Stimulated activated CD8-positive, alpha-beta memory T cell treated with anti-CD3 and anti-CD28 coated beads, Interleukin-15, amount 100 ng/mL, for 1 hour (primary cell): ENCODE measurements around the gene FOXC1.

Experiments used
- DNase-seq: peaks from one replicate; pipeline ENCODE4 v3.0.0-alpha.2; 2020; ENCODE audit warnings: low read depth

FOXC1 gene

GRCh38 chr6:1623769-1624057 lies 14.0 kb downstream of the FOXC1 start:
- no peak for DNase-seq

- no peak for DNase-seq
Observed at GRCh38 chr6:1624058-1624850, 14.5 kb downstream of the FOXC1 start.

GRCh38 chr6:1624851-1625781 lies 15.4 kb downstream of the FOXC1 start:
- DNase-seq: no peak

- no peak for DNase-seq
Observed at GRCh38 chr6:1625794-1626435, 16.2 kb downstream of the FOXC1 start.

- no peak for DNase-seq
Observed at GRCh38 chr6:1626481-1626880, 16.8 kb downstream of the FOXC1 start.

GRCh38 chr6:1627827-1628560 lies 18.3 kb downstream of the FOXC1 start:
- no peak for DNase-seq

GRCh38 chr6:1629316-1629715 lies 19.6 kb downstream of the FOXC1 start:
- no peak for DNase-seq

- no peak for DNase-seq
Observed at GRCh38 chr6:1630212-1630770, 20.6 kb downstream of the FOXC1 start.

- DNase-seq: no peak
Observed at GRCh38 chr6:1630771-1631217, 21.1 kb downstream of the FOXC1 start.

- no peak for DNase-seq
Observed at GRCh38 chr6:1631251-1631650, 21.5 kb downstream of the FOXC1 start.

- no peak for DNase-seq
Observed at GRCh38 chr6:1633366-1634021, 23.8 kb downstream of the FOXC1 start.

- DNase-seq: no peak
Observed at GRCh38 chr6:1634081-1634480, 24.4 kb downstream of the FOXC1 start.

- no peak for DNase-seq
Observed at GRCh38 chr6:1635305-1636010, 25.7 kb downstream of the FOXC1 start.

- DNase-seq: no peak
Observed at GRCh38 chr6:1636272-1636825, 26.6 kb downstream of the FOXC1 start.

GRCh38 chr6:1636971-1637871 lies 27.5 kb downstream of the FOXC1 start:
- no peak for DNase-seq

- no peak for DNase-seq
Observed at GRCh38 chr6:1639430-1639829, 29.7 kb downstream of the FOXC1 start.

GRCh38 chr6:1640476-1640875 lies 30.8 kb downstream of the FOXC1 start:
- no peak for DNase-seq

GRCh38 chr6:1641343-1641885 lies 31.7 kb downstream of the FOXC1 start:
- no peak for DNase-seq

- no peak for DNase-seq
Observed at GRCh38 chr6:1643111-1643510, 33.4 kb downstream of the FOXC1 start.
